ENCODE measurements around the gene RGS3.

- no peak for TF ChIP-seq POLR2A (IDR thresholded peaks at IDR 0.05; ENCODE audit: low read length)
- no peak for TF ChIP-seq GATA1 (IDR thresholded peaks at IDR 0.05; ENCODE audit: low read depth, low read length)
Measured at GRCh38 chr9:113525205-113525604, 61.7 kb downstream of the RGS3 start.

Measured in erythroblast (primary cell).